CD4-positive, alpha-beta T cell treated with Interleukin-4 for 4 hours (primary cell): ENCODE data around the gene EHD2.
"Not testable (repeated sequence)": the region's sequence is repeated elsewhere in the genome, so short reads cannot be mapped to it uniquely, and the experiment has no call there.

Experiments used
- DNase-seq: peaks from one replicate; pipeline ENCODE4 v3.0.0-alpha.2; 2020

Gene EHD2

GRCh38 chr19:47713046-47714021 lies at the start of gene EHD2:
TSS of gene EHD2 (plus strand) at chr19:47713422. CDS start at chr19:47716613, 3,191 bp downstream.
- DNase-seq, result no peak

- DNase-seq, result no peak
These were observed 49.7 kb upstream of the EHD2 start for GRCh38 chr19:47663435-47663910.

- no peak for DNase-seq
These were observed 49.1 kb upstream of the EHD2 start for GRCh38 chr19:47663911-47664771.

GRCh38 chr19:47668556-47668955 lies 44.7 kb upstream of the EHD2 start:
- DNase-seq, result not testable (repeated sequence)

- no peak for DNase-seq
These were observed 42.5 kb upstream of the EHD2 start for GRCh38 chr19:47670736-47671135.

- no peak for DNase-seq
These were observed 41.7 kb upstream of the EHD2 start for GRCh38 chr19:47671499-47671898.

- no peak for DNase-seq
These were observed 39.8 kb upstream of the EHD2 start for GRCh38 chr19:47673426-47673825.

GRCh38 chr19:47674548-47674947 lies 38.7 kb upstream of the EHD2 start:
- no peak for DNase-seq

- no peak for DNase-seq
These were observed 38.0 kb upstream of the EHD2 start for GRCh38 chr19:47675271-47675670.

GRCh38 chr19:47675859-47676258 lies 37.4 kb upstream of the EHD2 start:
- no peak for DNase-seq

GRCh38 chr19:47676811-47677210 lies 36.4 kb upstream of the EHD2 start:
- no peak for DNase-seq

GRCh38 chr19:47679251-47679900 lies 33.8 kb upstream of the EHD2 start:
- DNase-seq, result no peak

GRCh38 chr19:47679922-47680857 lies 33.0 kb upstream of the EHD2 start:
- DNase-seq, result no peak

GRCh38 chr19:47680858-47681332 lies 32.3 kb upstream of the EHD2 start:
- no peak for DNase-seq

- no peak for DNase-seq
These were observed 31.8 kb upstream of the EHD2 start for GRCh38 chr19:47681388-47681787.

GRCh38 chr19:47681936-47682335 lies 31.3 kb upstream of the EHD2 start:
- DNase-seq, result no peak

GRCh38 chr19:47682939-47683338 lies 30.3 kb upstream of the EHD2 start:
- DNase-seq, result no peak

GRCh38 chr19:47686679-47687450 lies 26.4 kb upstream of the EHD2 start:
- no peak for DNase-seq

- DNase-seq, result no peak
These were observed 25.3 kb upstream of the EHD2 start for GRCh38 chr19:47687906-47688305.

GRCh38 chr19:47691090-47691489 lies 22.1 kb upstream of the EHD2 start:
- DNase-seq, result no peak

- no peak for DNase-seq
These were observed 21.4 kb upstream of the EHD2 start for GRCh38 chr19:47691782-47692181.
